ENCODE measurements around the gene MBNL1.
"Not testable (repeated sequence)": the region's sequence is repeated elsewhere in the genome, so short reads cannot be mapped to it uniquely, and the experiment has no call there.

The MBNL1 gene

GRCh38 chr3:152321955-152322377 lies 53.2 kb downstream of the MBNL1 start:
- DNase-seq = no peak

- no peak for DNase-seq
Measured at GRCh38 chr3:152322756-152323155, 54.0 kb downstream of the MBNL1 start.

- no peak for DNase-seq
Measured at GRCh38 chr3:152323834-152324233, 55.1 kb downstream of the MBNL1 start.

GRCh38 chr3:152325136-152325535 lies 56.4 kb downstream of the MBNL1 start:
- DNase-seq = no peak

GRCh38 chr3:152327203-152327602 lies 58.5 kb downstream of the MBNL1 start:
- no peak for DNase-seq

- no peak for DNase-seq
Measured at GRCh38 chr3:152328841-152329240, 60.1 kb downstream of the MBNL1 start.

- DNase-seq = no peak
Measured at GRCh38 chr3:152330559-152330958, 61.8 kb downstream of the MBNL1 start.

GRCh38 chr3:152331018-152331541 lies 62.4 kb downstream of the MBNL1 start:
- no peak for DNase-seq

- no peak for DNase-seq
Measured at GRCh38 chr3:152331998-152332397, 63.3 kb downstream of the MBNL1 start.

GRCh38 chr3:152333928-152334327 lies 65.2 kb downstream of the MBNL1 start:
- no peak for DNase-seq

GRCh38 chr3:152334761-152335160 lies 66.0 kb downstream of the MBNL1 start:
- DNase-seq = no peak

GRCh38 chr3:152335273-152335672 lies 66.5 kb downstream of the MBNL1 start:
- no peak for DNase-seq

- DNase-seq = not testable (repeated sequence)
Measured at GRCh38 chr3:152337337-152337736, 68.6 kb downstream of the MBNL1 start.

- DNase-seq = no peak
Measured at GRCh38 chr3:152338159-152338720, 69.5 kb downstream of the MBNL1 start.

GRCh38 chr3:152339881-152340505 lies 71.3 kb downstream of the MBNL1 start:
- DNase-seq = no peak

GRCh38 chr3:152345233-152345632 lies 76.5 kb downstream of the MBNL1 start:
- DNase-seq = no peak

- DNase-seq = no peak
Measured at GRCh38 chr3:152346058-152346457, 77.3 kb downstream of the MBNL1 start.

- no peak for DNase-seq
Measured at GRCh38 chr3:152346740-152347139, 78.0 kb downstream of the MBNL1 start.

GRCh38 chr3:152348436-152349177 lies 79.9 kb downstream of the MBNL1 start:
- DNase-seq = no peak

- no peak for DNase-seq
Measured at GRCh38 chr3:152349392-152349791, 80.7 kb downstream of the MBNL1 start.

- no peak for DNase-seq
Measured at GRCh38 chr3:152350139-152350538, 81.4 kb downstream of the MBNL1 start.

GRCh38 chr3:152350776-152351175 lies 82.0 kb downstream of the MBNL1 start:
- DNase-seq = no peak

GRCh38 chr3:152352554-152352953 lies 83.8 kb downstream of the MBNL1 start:
- DNase-seq = no peak

- no peak for DNase-seq
Measured at GRCh38 chr3:152353578-152353977, 84.8 kb downstream of the MBNL1 start.
